OCI-LY7 (cell line): Measurements from ENCODE around the gene LSG1. TPM values are rescaled to one million over a fixed set of nuclear protein-coding genes. Genes with fewer than 3 reads are reported as not detected.
A peak's percentile ranks its signal among the peaks of the same experiment; 100 is the strongest.

Source experiments
- BruUV-seq: library from RNA; stranded (reverse); fragments of 400-500 nt; replicated peaks from 2 replicates; lab custom pipeline; 2021; lab: Mats Ljungman, UMichigan
- CTCF ChIA-PET: fragments of 300-600 bp; sonication (Branson Sonifier 250); formaldehyde crosslinking; loops from one replicate; lab custom pipeline; 2022; ENCODE audit warnings: antibody characterized with exemption; ENCODE audit not compliant: unreplicated experiment; lab: Charles Lee
- POLR2A ChIA-PET: fragments of 300-600 bp; sonication (Branson Sonifier 250); formaldehyde crosslinking; loops from one replicate; lab custom pipeline; 2022; ENCODE audit warnings: antibody characterized with exemption; lab: Charles Lee
- DNase-seq: peaks from one replicate; pipeline ENCODE4 v3.0.0-alpha.2; 2015; ENCODE audit warnings: low spot score
- H2AFZ ChIP-seq: fragments of 200-600 bp; sonication (generic), shearing (Covaris generic); 2 replicates; pipeline ENCODE4 v1.6.1; 2014; ENCODE audit warnings: mild to moderate bottlenecking, antibody characterized with exemption, low read length, moderate library complexity
- H3K27ac ChIP-seq: fragments of 200-600 bp; sonication (generic); 2 replicates; pipeline ENCODE4 v1.5.1; 2014; ENCODE audit warnings: mixed run types, low read depth, mild to moderate bottlenecking, moderate library complexity, low read length, inconsistent platforms; ENCODE audit not compliant: poor library complexity, severe bottlenecking
- H3K36me3 ChIP-seq: fragments of 200-600 bp; sonication (generic); 2 replicates; pipeline ENCODE4 v1.6.1; 2014; ENCODE audit warnings: mild to moderate bottlenecking, antibody characterized with exemption, low read length, moderate library complexity, mixed read lengths; ENCODE audit not compliant: insufficient read depth
- H3K4me1 ChIP-seq: fragments of 200-600 bp; sonication (generic); 2 replicates; pipeline ENCODE4 v1.5.1; 2014; ENCODE audit warnings: mild to moderate bottlenecking, low read length; ENCODE audit not compliant: insufficient read depth, poor library complexity, severe bottlenecking
- H3K4me2 ChIP-seq: fragments of 200-600 bp; sonication (generic); 2 replicates; pipeline ENCODE4 v1.6.1; 2014; ENCODE audit warnings: mild to moderate bottlenecking, low read length
- H3K4me3 ChIP-seq: fragments of 200-600 bp; sonication (generic); 2 replicates; pipeline ENCODE4 v1.5.1; 2014; ENCODE audit warnings: mild to moderate bottlenecking, low read depth, low read length; ENCODE audit not compliant: poor library complexity, severe bottlenecking
- H3K79me2 ChIP-seq: fragments of 200-600 bp; sonication (generic); 2 replicates; pipeline ENCODE4 v1.6.1; 2016; ENCODE audit warnings: low read depth, mild to moderate bottlenecking, low read length, moderate library complexity, mixed read lengths; ENCODE audit not compliant: insufficient read depth
- H3K9me2 ChIP-seq: fragments of 200-600 bp; sonication (generic); 2 replicates; pipeline ENCODE4 v1.6.1; 2016; ENCODE audit warnings: mild to moderate bottlenecking, low read length, mixed read lengths; ENCODE audit not compliant: insufficient read depth
- H3K9me3 ChIP-seq: fragments of 200-600 bp; sonication (generic); 2 replicates; pipeline ENCODE4 v1.6.1; 2014; ENCODE audit warnings: mild to moderate bottlenecking, mixed run types, low read length, mixed read lengths
- H4K20me1 ChIP-seq: fragments of 200-600 bp; sonication (generic); 2 replicates; pipeline ENCODE4 v1.6.1; 2014; ENCODE audit warnings: mild to moderate bottlenecking, antibody characterized with exemption, low read length, moderate library complexity, mixed read lengths; ENCODE audit not compliant: insufficient read depth
- EZH2phosphoT487 ChIP-seq: fragments of 200-600 bp; sonication (generic); IDR thresholded peaks from 2 replicates; pipeline ENCODE4 v1.6.1; 2018; ENCODE audit warnings: low read depth, borderline replicate concordance, mild to moderate bottlenecking, mixed run types, antibody characterized with exemption, low read length, moderate library complexity, mixed read lengths
- intact Hi-C: fragments of 100-400 bp; cut with micrococcal nuclease; formaldehyde crosslinking; loops from one replicate; pipeline ENCODE4 v1.10.0; 2022; ENCODE audit not compliant: unreplicated experiment
- total RNA-seq, 2 experiments: library from RNA; depleted of rRNA in 1 of 2; stranded (reverse); fragments of >200 nt in 1 of 2; shearing (Covaris generic) in 1 of 2; gene quantifications; 2 replicates each; pipeline ENCODE4 v1.2.3, GENCODE V29; 2014 to 2022
- TF ChIP-seq, protein P1 (sequence below): fragments of 200-600 bp; sonication (generic); conservative IDR thresholded peaks from 2 replicates; pipeline ENCODE4 v1.5.1; 2014; ENCODE audit warnings: mild to moderate bottlenecking, antibody characterized with exemption, low read length, moderate library complexity, mixed read lengths

The LSG1 gene
- total RNA-seq, 2 experiments from 2014 or later, result 44.4 to 52.9 TPM

DNA sequence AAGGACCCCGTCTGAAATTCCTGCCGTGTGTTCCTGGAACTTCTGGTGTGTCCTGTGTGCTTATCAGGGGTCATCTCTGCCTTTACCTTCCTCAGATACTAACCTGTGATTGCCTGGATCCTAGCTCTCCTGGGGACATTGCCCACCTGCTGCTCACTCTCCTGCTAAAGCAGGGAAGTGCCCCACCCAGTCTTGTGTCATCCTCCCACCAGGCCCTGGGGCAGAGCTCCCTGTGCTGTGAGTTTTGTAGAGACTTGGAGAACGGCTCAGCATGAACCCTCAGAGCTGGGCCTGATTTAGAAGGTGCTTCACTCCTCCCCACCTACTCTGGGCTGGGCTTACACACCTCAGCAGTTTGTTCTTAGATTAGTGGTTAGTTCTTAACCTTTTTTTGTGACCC, 34.9 kb downstream of the LSG1 start:
- peaks cover 9% of the 10 kb centered on the region for H3K4me1 ChIP-seq
- H3K27ac ChIP-seq, result no peak overlapping the region
- no peak overlapping the region for H3K4me2 ChIP-seq
- TF ChIP-seq, protein P1, sequence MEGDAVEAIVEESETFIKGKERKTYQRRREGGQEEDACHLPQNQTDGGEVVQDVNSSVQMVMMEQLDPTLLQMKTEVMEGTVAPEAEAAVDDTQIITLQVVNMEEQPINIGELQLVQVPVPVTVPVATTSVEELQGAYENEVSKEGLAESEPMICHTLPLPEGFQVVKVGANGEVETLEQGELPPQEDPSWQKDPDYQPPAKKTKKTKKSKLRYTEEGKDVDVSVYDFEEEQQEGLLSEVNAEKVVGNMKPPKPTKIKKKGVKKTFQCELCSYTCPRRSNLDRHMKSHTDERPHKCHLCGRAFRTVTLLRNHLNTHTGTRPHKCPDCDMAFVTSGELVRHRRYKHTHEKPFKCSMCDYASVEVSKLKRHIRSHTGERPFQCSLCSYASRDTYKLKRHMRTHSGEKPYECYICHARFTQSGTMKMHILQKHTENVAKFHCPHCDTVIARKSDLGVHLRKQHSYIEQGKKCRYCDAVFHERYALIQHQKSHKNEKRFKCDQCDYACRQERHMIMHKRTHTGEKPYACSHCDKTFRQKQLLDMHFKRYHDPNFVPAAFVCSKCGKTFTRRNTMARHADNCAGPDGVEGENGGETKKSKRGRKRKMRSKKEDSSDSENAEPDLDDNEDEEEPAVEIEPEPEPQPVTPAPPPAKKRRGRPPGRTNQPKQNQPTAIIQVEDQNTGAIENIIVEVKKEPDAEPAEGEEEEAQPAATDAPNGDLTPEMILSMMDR, result no peak
- no peak for TF ChIP-seq EZH2phosphoT487
- intact Hi-C loops, result no loop called here
- no peak overlapping the region for H3K4me3 ChIP-seq
- H2AFZ ChIP-seq, result no peak overlapping the region
- no TSS peak for BruUV-seq
- CTCF ChIA-PET, result interaction anchor here (1.2 kb wide), 1 partner anchor 49 kb away, joined by 3 read pairs; no protein-coding TSS in a partner anchor
- POLR2A ChIA-PET, result interaction anchor here (0.7 to 1.8 kb wide), 3 partner anchors 34 to 51 kb away, joined by 3 to 5 read pairs (median 3); partner anchors contain the start of gene FAM43A
- H3K36me3 ChIP-seq, result peaks cover 25% of the 10 kb centered on the region
- DNase-seq, result no peak
- H3K9me2 ChIP-seq, result no peaks in the 10 kb centered on the region
- H3K79me2 ChIP-seq, result no peaks in the 10 kb centered on the region
- H3K9me3 ChIP-seq, result no peaks in the 10 kb centered on the region
- no peaks in the 10 kb centered on the region for H4K20me1 ChIP-seq

DNA sequence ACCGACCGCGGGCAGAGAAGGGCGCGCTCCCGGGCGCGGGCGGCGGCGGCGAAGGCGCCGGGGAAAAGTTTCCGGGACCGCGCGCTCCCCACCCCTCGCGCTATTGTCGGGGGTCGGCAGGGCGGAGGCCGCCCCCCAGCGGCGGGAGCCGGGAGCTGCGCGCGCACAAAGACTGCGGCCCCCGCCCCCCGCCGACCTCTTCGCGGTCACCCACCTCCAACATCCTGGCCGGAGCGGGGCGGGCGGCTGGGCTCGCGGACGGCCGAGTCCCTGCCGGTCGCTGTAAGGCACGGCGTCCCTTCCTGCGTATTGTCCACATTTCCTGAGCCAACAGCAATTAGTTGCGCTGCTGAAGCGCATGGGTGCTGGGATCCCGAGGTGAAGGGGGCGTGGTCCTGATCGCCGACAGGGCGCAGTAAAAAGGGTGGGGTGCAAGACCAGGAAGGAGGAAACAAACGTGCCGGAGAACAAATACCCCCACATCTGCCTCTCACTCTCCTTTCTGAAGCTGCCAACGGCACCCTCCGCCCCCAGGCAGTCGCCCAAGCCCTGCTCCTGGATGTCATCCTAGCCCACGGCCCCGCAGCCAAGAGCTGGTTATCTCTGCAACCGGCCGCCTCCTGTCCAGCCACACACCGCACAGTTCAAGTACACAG, 38.5 kb downstream of the LSG1 start, which contains the start of gene TMEM44:
Gene TMEM44, minus strand, starts transcription at position 71 of the 656 bp plus-strand sequence. CDS start 204 bp downstream, outside the sequence.
- Histone ChIP-seq H3K9me3 (no peaks in the 10 kb centered on the region), H4K20me1 (no peaks in the 10 kb centered on the region), H3K4me1 (peaks cover 3% of the 10 kb centered on the region), H3K27ac (peak within 1 kb of the TSS; percentile 4), H3K79me2 (no peaks in the 10 kb centered on the region), H3K36me3 (no peaks in the 10 kb centered on the region; the same call in 1 of the 2 replicates), H2AFZ (peak within 1 kb of the TSS; percentile 84), H3K9me2 (no peaks in the 10 kb centered on the region), H3K4me3 (peak within 1 kb of the TSS; percentile 72), H3K4me2 (peak within 1 kb of the TSS; percentile 71)
- no TSS peak for BruUV-seq
- peak; percentile 82 for DNase-seq
- intact Hi-C loops, result loop anchor here (1.0 kb wide), 2 partner anchors 39 to 188 kb away; partner anchors contain the start of gene LSG1
- TF ChIP-seq EZH2phosphoT487, result no peak
- TF ChIP-seq, protein P1, result peak; percentile 76
- CTCF ChIA-PET, result no interaction called here
- POLR2A ChIA-PET, result interaction anchor here (0.7 to 1.2 kb wide), 4 partner anchors 11 to 56 kb away, joined by 3 to 7 read pairs (median 3); partner anchors contain the start of gene LSG1
